ENCODE measurements around the gene SLC43A2. TPM values are rescaled to one million over a fixed set of nuclear protein-coding genes. Genes with fewer than 3 reads are reported as not detected.
"Not testable (repeated sequence)": the region's sequence is repeated elsewhere in the genome, so short reads cannot be mapped to it uniquely, and the experiment has no call there.

The SLC43A2 gene
- total and polyA plus RNA-seq, 7 experiments from 2014 or later: 0.44 to 112 (median 6.7) TPM

DNA sequence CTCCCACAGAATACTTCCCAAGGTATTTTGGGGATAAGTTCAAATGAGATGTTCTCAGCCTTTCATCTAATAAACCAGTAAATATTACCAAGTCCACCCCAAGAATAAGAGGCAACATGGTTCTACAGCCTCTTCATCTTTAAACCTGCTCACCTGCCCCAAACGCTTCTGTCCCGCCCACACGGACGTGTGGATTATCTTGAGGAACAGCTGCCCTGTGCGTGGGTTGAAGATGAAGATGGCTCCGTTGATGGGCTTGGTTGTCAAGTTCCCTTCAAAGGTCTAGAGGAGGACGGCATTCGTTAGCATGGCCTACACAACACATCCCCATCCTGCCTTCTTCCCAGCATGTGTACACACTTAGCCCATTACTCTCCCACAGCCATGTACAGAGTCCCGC is 29.5 kb upstream of the SLC43A2 start:
- Mint-ChIP-seq H3K27ac (peak overlapping the region in 2 of 9 donors; percentile 47 to 68), H3K36me3 (peaks cover 25 to 73% (median 58%) of the 10 kb centered on the region in 5 donors), H3K4me3 (no peak overlapping the region), H3K27me3 (no peaks in the 10 kb centered on the region), H3K4me1 (peaks cover 0 to 10% (median 3%) of the 10 kb centered on the region in 7 donors), H3K9me3 (peaks cover 0 to 2% (median 0%) of the 10 kb centered on the region in 11 donors)
- intact Hi-C loops (cut with micrococcal nuclease): no loop called here
- Histone ChIP-seq H3K9me3 (ENCODE audit: control insufficient read depth in 2 of 3, low read length in 3 of 3) (no peaks in the 10 kb centered on the region), H3K27ac (ENCODE audit: low read depth, low read length) (no peak overlapping the region), H3K27me3 (ENCODE audit: control insufficient read depth in 2 of 2, insufficient read depth in 2 of 2, low read length in 2 of 2) (no peaks in the 10 kb centered on the region), H3K4me3 (ENCODE audit: low read length) (no peak overlapping the region), H3K4me1 (ENCODE audit: control insufficient read depth in 2 of 2, insufficient read depth in 2 of 2, low read length in 2 of 2) (no peaks in the 10 kb centered on the region), H3K36me3 (ENCODE audit: control insufficient read depth in 2 of 3, insufficient read depth in 3 of 3, low read length in 3 of 3) (peaks cover 66 to 96% (median 75%) of the 10 kb centered on the region in 3 experiments)
- DNase-seq (peak in 1 of 9 donors; percentile 8), ATAC-seq (no peak)
- ChIA-PET POLR2A (interaction anchor here (0.9 to 1.1 kb wide), 2 partner anchors 11 to 19 kb away, joined by 3 to 6 read pairs; no protein-coding TSS in a partner anchor), CTCF (interaction anchor here (1.7 kb wide), 1 partner anchor 10 kb away, joined by 4 read pairs; no protein-coding TSS in a partner anchor)

GRCh38 chr17:1653735-1654134 is 25.1 kb upstream of the SLC43A2 start:
- Mint-ChIP-seq H3K36me3 (peaks cover 16 to 52% (median 39%) of the 10 kb centered on the region in 5 donors), H3K4me3 (no peak overlapping the region), H3K27me3 (no peaks in the 10 kb centered on the region), H3K27ac (peak overlapping the region in 4 of 9 donors; percentile 6 to 62 (median 53)), H3K4me1 (peaks cover 0 to 14% (median 4%) of the 10 kb centered on the region in 7 donors), H3K9me3 (no peaks in the 10 kb centered on the region)
- intact Hi-C loops (cut with micrococcal nuclease): no loop called here
- ChIA-PET POLR2A (no interaction called here), CTCF (no interaction called here)
- Histone ChIP-seq H3K27ac (ENCODE audit: low read depth, low read length) (no peak overlapping the region), H3K36me3 (ENCODE audit: control insufficient read depth in 2 of 3, insufficient read depth in 3 of 3, low read length in 3 of 3) (peaks cover 51 to 86% (median 52%) of the 10 kb centered on the region in 3 experiments), H3K4me1 (ENCODE audit: control insufficient read depth in 2 of 2, insufficient read depth in 2 of 2, low read length in 2 of 2) (peaks cover 0 to 6% of the 10 kb centered on the region in 2 donors), H3K4me3 (ENCODE audit: low read length) (no peak overlapping the region), H3K27me3 (ENCODE audit: control insufficient read depth in 2 of 2, insufficient read depth in 2 of 2, low read length in 2 of 2) (no peaks in the 10 kb centered on the region), H3K9me3 (ENCODE audit: control insufficient read depth in 2 of 3, low read length in 3 of 3) (no peaks in the 10 kb centered on the region)
- ATAC-seq: no peak
- DNase-seq: no peak

GRCh38 chr17:1652794-1653193 is 24.2 kb upstream of the SLC43A2 start:
- Histone ChIP-seq H3K36me3 (ENCODE audit: control insufficient read depth in 2 of 3, insufficient read depth in 3 of 3, low read length in 3 of 3) (peaks cover 43 to 77% (median 44%) of the 10 kb centered on the region in 3 experiments), H3K4me1 (ENCODE audit: control insufficient read depth in 2 of 2, insufficient read depth in 2 of 2, low read length in 2 of 2) (peaks cover 6 to 11% of the 10 kb centered on the region in 2 donors)
- POLR2A ChIA-PET: interaction anchor here (0.7 to 1.5 kb wide), 3 partner anchors 21 to 31 kb away, joined by 3 to 4 read pairs (median 4); partner anchors contain the start of gene PRPF8
- H3K4me3 ChIP-seq (ENCODE audit: low read length); H3K4me3 Mint-ChIP-seq; H3K27me3 ChIP-seq (ENCODE audit: control insufficient read depth in 2 of 2, insufficient read depth in 2 of 2, low read length in 2 of 2); intact Hi-C loops (cut with micrococcal nuclease); H3K27me3 Mint-ChIP-seq; H3K27ac ChIP-seq (ENCODE audit: low read depth, low read length); H3K9me3 Mint-ChIP-seq; DNase-seq; ATAC-seq; H3K9me3 ChIP-seq (ENCODE audit: control insufficient read depth in 2 of 3, low read length in 3 of 3): not testable (repeated sequence)
- H3K36me3 Mint-ChIP-seq: peaks cover 16 to 42% (median 30%) of the 10 kb centered on the region in 5 donors
- peak overlapping the region in 3 of 9 donors; percentile 59 to 83 (median 63) for H3K27ac Mint-ChIP-seq
- CTCF ChIA-PET: interaction anchor here (0.6 to 0.7 kb wide), 3 partner anchors 31 to 430 kb away, joined by 4 to 9 read pairs (median 4); no protein-coding TSS in a partner anchor
- peaks cover 0 to 14% (median 4%) of the 10 kb centered on the region in 7 donors for H3K4me1 Mint-ChIP-seq

DNA sequence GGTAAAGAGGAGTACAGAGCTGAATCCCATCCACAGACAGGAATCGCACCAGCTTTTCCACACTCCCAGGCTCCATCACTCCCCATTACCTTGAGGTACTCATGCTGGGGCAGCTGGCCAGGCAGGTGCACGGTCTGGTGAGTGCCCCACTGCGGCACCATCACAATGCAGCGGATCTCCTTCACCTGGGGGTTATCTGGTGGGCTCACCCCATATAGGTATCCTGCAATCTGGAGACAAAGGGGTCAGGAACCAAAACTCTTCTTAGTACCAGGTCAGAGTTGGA is 22.9 kb upstream of the SLC43A2 start:
- Mint-ChIP-seq H3K27ac (peak overlapping the region in 1 of 9 donors; percentile 50), H3K4me3 (no peak overlapping the region), H3K9me3 (no peaks in the 10 kb centered on the region), H3K4me1 (peaks cover 0 to 20% (median 5%) of the 10 kb centered on the region in 7 donors), H3K36me3 (peaks cover 8 to 34% (median 21%) of the 10 kb centered on the region in 5 donors), H3K27me3 (no peaks in the 10 kb centered on the region)
- ChIA-PET CTCF (interaction anchor here (1.0 kb wide), 1 partner anchor 15 kb away, joined by 5 read pairs; no protein-coding TSS in a partner anchor), POLR2A (no interaction called here)
- H3K4me1 ChIP-seq (ENCODE audit: control insufficient read depth in 2 of 2, insufficient read depth in 2 of 2, low read length in 2 of 2): peaks cover 6 to 11% of the 10 kb centered on the region in 2 donors
- no peak overlapping the region for H3K27ac ChIP-seq (ENCODE audit: low read depth, low read length)
- intact Hi-C loops (cut with micrococcal nuclease): no loop called here
- DNase-seq: no peak
- ATAC-seq: no peak
- no peak overlapping the region for H3K4me3 ChIP-seq (ENCODE audit: low read length)
- no peaks in the 10 kb centered on the region for H3K27me3 ChIP-seq (ENCODE audit: control insufficient read depth in 2 of 2, insufficient read depth in 2 of 2, low read length in 2 of 2)
- H3K36me3 ChIP-seq (ENCODE audit: control insufficient read depth in 2 of 3, insufficient read depth in 3 of 3, low read length in 3 of 3): peaks cover 36 to 64% (median 37%) of the 10 kb centered on the region in 3 experiments
- H3K9me3 ChIP-seq (ENCODE audit: control insufficient read depth in 2 of 3, low read length in 3 of 3): no peaks in the 10 kb centered on the region

DNA sequence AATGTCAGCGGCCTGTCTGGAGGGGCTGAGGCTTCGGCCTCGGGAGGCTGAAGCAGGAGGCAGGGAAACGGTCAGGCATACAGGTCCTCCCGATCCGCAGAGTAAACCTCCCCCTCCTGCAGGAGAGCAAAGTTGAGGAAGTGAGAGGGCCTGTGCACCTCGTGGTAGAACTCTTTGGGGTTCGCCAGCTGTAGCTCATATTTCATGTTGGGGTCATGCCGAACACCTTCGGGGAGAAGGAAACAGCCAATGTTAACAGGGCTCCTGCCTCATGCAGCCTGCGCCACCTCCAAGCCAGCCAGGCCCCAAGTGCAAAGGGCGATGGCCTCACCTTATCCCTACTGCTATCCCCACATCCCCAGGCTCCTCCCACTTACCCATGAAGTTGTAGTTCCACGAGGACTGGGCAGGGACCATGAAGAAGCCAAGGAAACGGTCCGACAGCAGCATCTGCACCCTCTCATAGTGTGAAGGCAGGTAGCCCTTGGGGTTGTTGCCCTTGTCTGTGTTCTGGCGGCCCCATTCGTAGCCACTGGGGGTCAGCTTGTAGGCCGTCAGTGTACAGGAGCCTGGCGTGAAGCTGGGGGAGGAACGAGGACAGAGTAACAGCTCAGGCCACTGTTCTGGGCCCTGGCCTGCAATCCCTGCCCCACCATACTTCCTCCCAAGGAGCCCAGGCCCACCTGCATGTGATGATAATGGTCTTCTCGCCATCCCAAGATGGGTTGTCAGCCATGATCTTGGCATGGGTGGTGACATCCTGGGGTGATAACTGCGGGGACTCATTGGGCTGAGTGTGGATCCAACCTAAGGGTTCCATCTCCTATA is 22.3 kb upstream of the SLC43A2 start:
- Mint-ChIP-seq H3K27me3 (no peaks in the 10 kb centered on the region), H3K4me1 (peaks cover 0 to 23% (median 5%) of the 10 kb centered on the region in 7 donors), H3K4me3 (peak overlapping the region in 1 of 10 donors; percentile 70), H3K27ac (peak overlapping the region in 2 of 9 donors; percentile 43 to 50), H3K36me3 (peaks cover 4 to 30% (median 18%) of the 10 kb centered on the region in 5 donors), H3K9me3 (no peaks in the 10 kb centered on the region)
- Histone ChIP-seq H3K27me3 (ENCODE audit: control insufficient read depth in 2 of 2, insufficient read depth in 2 of 2, low read length in 2 of 2) (no peaks in the 10 kb centered on the region), H3K4me1 (ENCODE audit: control insufficient read depth in 2 of 2, insufficient read depth in 2 of 2, low read length in 2 of 2) (peaks cover 8 to 11% of the 10 kb centered on the region in 2 donors), H3K27ac (ENCODE audit: low read depth, low read length) (no peak overlapping the region), H3K4me3 (ENCODE audit: low read length) (no peak overlapping the region), H3K9me3 (ENCODE audit: control insufficient read depth in 2 of 3, low read length in 3 of 3) (no peaks in the 10 kb centered on the region), H3K36me3 (ENCODE audit: control insufficient read depth in 2 of 3, insufficient read depth in 3 of 3, low read length in 3 of 3) (peaks cover 30 to 58% (median 31%) of the 10 kb centered on the region in 3 experiments)
- intact Hi-C loops (cut with micrococcal nuclease): no loop called here
- ATAC-seq: no peak
- POLR2A ChIA-PET: no interaction called here
- CTCF ChIA-PET: interaction anchor here (1.0 to 1.5 kb wide), 2 partner anchors 10 to 15 kb away, joined by 5 to 6 read pairs; no protein-coding TSS in a partner anchor
- peak in 1 of 9 donors; percentile 10 for DNase-seq

GRCh38 chr17:1649844-1650501 is 21.3 kb upstream of the SLC43A2 start, which contains the start of gene RILP:
RILP (minus strand) TSS chr17:1649866; CDS start chr17:1649804, 62 bp downstream.
- Histone ChIP-seq H3K4me1 (ENCODE audit: control insufficient read depth in 2 of 2, insufficient read depth in 2 of 2, low read length in 2 of 2) (peaks cover 11 to 17% of the 10 kb centered on the region in 2 donors), H3K36me3 (ENCODE audit: control insufficient read depth in 2 of 3, insufficient read depth in 3 of 3, low read length in 3 of 3) (peaks cover 25 to 51% (median 29%) of the 10 kb centered on the region in 3 experiments), H3K4me3 (ENCODE audit: low read length) (peak within 1 kb of the TSS; percentile 64), H3K27ac (ENCODE audit: low read depth, low read length) (peak within 1 kb of the TSS; percentile 69), H3K9me3 (ENCODE audit: control insufficient read depth in 2 of 3, low read length in 3 of 3) (no peaks in the 10 kb centered on the region), H3K27me3 (ENCODE audit: control insufficient read depth in 2 of 2, insufficient read depth in 2 of 2, low read length in 2 of 2) (no peaks in the 10 kb centered on the region)
- peak in 1 of 9 donors; percentile 24 for DNase-seq
- CTCF ChIA-PET: interaction anchor here (0.7 to 1.8 kb wide), 11 partner anchors 9 to 86 kb away, joined by 3 to 8 read pairs (median 4); no protein-coding TSS in a partner anchor
- POLR2A ChIA-PET: interaction anchor here (0.9 to 3.1 kb wide), 8 partner anchors 21 to 861 kb away, joined by 3 to 27 read pairs (median 4); partner anchors contain the start of genes METTL16, RPA1, SLC43A2 and SMYD4
- H3K36me3 Mint-ChIP-seq: peaks cover 4 to 25% (median 14%) of the 10 kb centered on the region in 5 donors
- intact Hi-C loops (cut with micrococcal nuclease): loop anchor here (1.0 to 10.0 kb wide), 16 partner anchors 21 to 751 kb away; partner anchors contain the start of genes SLC43A2 (in 2 of the 2), SMG6 (in 2 of the 2), SRR (in 2 of the 2) and INPP5K (in 1 of the 2)
- H3K4me1 Mint-ChIP-seq: peaks cover 0 to 32% (median 7%) of the 10 kb centered on the region in 7 donors
- H3K27ac Mint-ChIP-seq: peak within 1 kb of the TSS in 6 of 9 donors; percentile 38 to 72 (median 51)
- H3K27me3 Mint-ChIP-seq: no peaks in the 10 kb centered on the region
- ATAC-seq: peak; percentile 6
- H3K9me3 Mint-ChIP-seq: no peaks in the 10 kb centered on the region
- H3K4me3 Mint-ChIP-seq: peak within 1 kb of the TSS; percentile 65 to 81 (median 75)
